T-helper 2 cell treated with Interferon-gamma antibody and Interleukin-4, amounts not matched to agents 5 μg/mL and 100 μg/mL, for 36 hours (primary cell): ENCODE data around the gene EEFSEC.

Source experiments
- DNase-seq: peaks from one replicate; pipeline ENCODE4 v3.0.0; 2021; ENCODE audit warnings: low spot score
- H3K27ac Mint-ChIP-seq: one replicate; pipeline ENCODE4 v1.8.0; 2021; ENCODE audit warnings: mild to moderate bottlenecking, mixed read lengths
- H3K27me3 Mint-ChIP-seq: one replicate; pipeline ENCODE4 v1.8.0; 2021; ENCODE audit warnings: low read depth, mixed read lengths
- H3K36me3 Mint-ChIP-seq: one replicate; pipeline ENCODE4 v1.8.0; 2021; ENCODE audit warnings: low read depth, mixed read lengths
- H3K4me1 Mint-ChIP-seq: one replicate; pipeline ENCODE4 v1.8.0; 2021; ENCODE audit warnings: low read depth, mixed read lengths
- H3K4me3 Mint-ChIP-seq: one replicate; pipeline ENCODE4 v1.8.0; 2022; ENCODE audit warnings: mild to moderate bottlenecking, moderate library complexity, mixed read lengths
- H3K9me3 Mint-ChIP-seq: one replicate; pipeline ENCODE4 v1.8.0; 2021; ENCODE audit warnings: mixed read lengths

EEFSEC gene

GRCh38 chr3:128335621-128336296 is 182.5 kb downstream of the EEFSEC start:
- DNase-seq: no peak
- no peak overlapping the region for H3K27ac Mint-ChIP-seq
- no peaks in the 10 kb centered on the region for H3K27me3 Mint-ChIP-seq
- no peak overlapping the region for H3K4me3 Mint-ChIP-seq
- no peaks in the 10 kb centered on the region for H3K36me3 Mint-ChIP-seq
- H3K4me1 Mint-ChIP-seq: peaks cover 3% of the 10 kb centered on the region
- H3K9me3 Mint-ChIP-seq: no peaks in the 10 kb centered on the region

GRCh38 chr3:128336337-128337156 is 183.3 kb downstream of the EEFSEC start:
- DNase-seq: no peak
- peaks cover under 1% of the 10 kb centered on the region for H3K4me1 Mint-ChIP-seq
- no peak overlapping the region for H3K27ac Mint-ChIP-seq
- no peak overlapping the region for H3K4me3 Mint-ChIP-seq
- H3K27me3 Mint-ChIP-seq: no peaks in the 10 kb centered on the region
- no peaks in the 10 kb centered on the region for H3K9me3 Mint-ChIP-seq
- H3K36me3 Mint-ChIP-seq: no peaks in the 10 kb centered on the region

GRCh38 chr3:128337305-128337704 is 184.0 kb downstream of the EEFSEC start:
- Mint-ChIP-seq H3K27me3 (no peaks in the 10 kb centered on the region), H3K4me3 (no peak overlapping the region), H3K27ac (no peak overlapping the region), H3K9me3 (no peaks in the 10 kb centered on the region), H3K4me1 (no peaks in the 10 kb centered on the region), H3K36me3 (no peaks in the 10 kb centered on the region)
- no peak for DNase-seq

GRCh38 chr3:128338536-128339330 is 185.5 kb downstream of the EEFSEC start:
- H3K27ac Mint-ChIP-seq: no peak overlapping the region
- no peaks in the 10 kb centered on the region for H3K9me3 Mint-ChIP-seq
- H3K36me3 Mint-ChIP-seq: no peaks in the 10 kb centered on the region
- H3K4me3 Mint-ChIP-seq: no peak overlapping the region
- no peaks in the 10 kb centered on the region for H3K27me3 Mint-ChIP-seq
- no peaks in the 10 kb centered on the region for H3K4me1 Mint-ChIP-seq
- DNase-seq: no peak

DNA sequence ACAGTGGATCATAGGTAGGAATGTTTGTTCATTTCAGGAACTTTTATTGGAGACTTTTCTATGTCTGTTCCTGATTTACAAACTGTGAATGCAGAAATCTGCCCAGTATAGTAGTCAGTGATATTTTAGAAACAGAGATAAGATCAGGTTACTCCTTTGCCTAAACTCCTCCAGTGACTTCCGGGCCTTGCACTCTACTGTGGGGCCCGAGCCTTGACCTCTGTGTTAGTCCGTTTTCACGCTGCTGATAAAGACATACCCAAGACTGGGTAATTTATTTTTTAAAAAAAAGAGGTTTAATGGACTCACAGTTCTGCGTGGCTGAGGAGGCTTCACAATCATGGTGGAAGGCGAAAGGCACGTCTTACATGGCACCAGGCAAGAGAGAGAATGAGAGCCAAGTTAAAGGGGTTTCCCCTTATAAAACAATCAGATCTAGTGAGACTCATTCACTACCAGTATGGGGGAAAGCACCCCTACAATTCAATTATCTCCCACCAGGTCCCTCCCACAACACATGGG is 186.3 kb downstream of the EEFSEC start:
- Mint-ChIP-seq H3K27ac (no peak overlapping the region), H3K27me3 (no peaks in the 10 kb centered on the region), H3K36me3 (no peaks in the 10 kb centered on the region), H3K4me1 (no peaks in the 10 kb centered on the region), H3K9me3 (no peaks in the 10 kb centered on the region), H3K4me3 (no peak overlapping the region)
- no peak for DNase-seq

DNA sequence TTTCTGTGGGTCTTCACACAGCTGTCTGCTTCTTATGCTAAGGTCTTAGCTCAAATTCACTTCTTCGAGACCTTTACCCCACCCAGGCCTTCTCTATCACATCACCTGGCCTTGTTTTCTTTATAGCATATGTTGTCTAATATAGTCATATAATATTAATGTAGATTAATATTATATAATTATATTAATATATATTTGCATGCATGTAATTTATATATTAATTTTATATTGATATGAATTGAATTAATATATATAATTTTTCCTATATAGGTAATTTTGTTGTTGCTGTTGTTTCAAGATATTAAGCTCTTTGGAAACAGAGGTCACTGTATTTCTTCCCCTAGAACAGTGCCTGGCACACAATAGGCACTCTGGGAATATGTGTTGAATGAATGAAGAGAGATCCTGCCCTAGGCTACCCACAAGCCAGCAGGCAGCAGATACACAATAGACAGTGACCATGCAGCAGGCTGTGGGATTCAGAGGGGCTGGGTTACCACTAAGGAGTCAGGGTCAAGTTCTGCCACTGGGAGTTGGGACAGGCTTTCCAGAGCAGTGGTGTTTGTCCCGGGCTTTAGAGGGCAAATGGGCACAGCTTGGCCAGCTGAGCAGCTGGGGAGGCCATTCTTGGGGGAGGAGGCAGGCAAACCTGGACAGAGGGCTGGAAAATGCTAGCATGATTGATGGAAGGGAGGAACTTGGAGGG is 187.1 kb downstream of the EEFSEC start:
- no peaks in the 10 kb centered on the region for H3K27me3 Mint-ChIP-seq
- no peaks in the 10 kb centered on the region for H3K4me1 Mint-ChIP-seq
- no peak for DNase-seq
- no peaks in the 10 kb centered on the region for H3K36me3 Mint-ChIP-seq
- H3K4me3 Mint-ChIP-seq: no peak overlapping the region
- H3K27ac Mint-ChIP-seq: no peak overlapping the region
- no peaks in the 10 kb centered on the region for H3K9me3 Mint-ChIP-seq

- Mint-ChIP-seq H3K4me1 (no peaks in the 10 kb centered on the region), H3K36me3 (no peaks in the 10 kb centered on the region), H3K4me3 (no peak overlapping the region), H3K27ac (no peak overlapping the region), H3K27me3 (no peaks in the 10 kb centered on the region), H3K9me3 (no peaks in the 10 kb centered on the region)
- DNase-seq: no peak
Observed at GRCh38 chr3:128340904-128341555, 187.7 kb downstream of the EEFSEC start.

DNA sequence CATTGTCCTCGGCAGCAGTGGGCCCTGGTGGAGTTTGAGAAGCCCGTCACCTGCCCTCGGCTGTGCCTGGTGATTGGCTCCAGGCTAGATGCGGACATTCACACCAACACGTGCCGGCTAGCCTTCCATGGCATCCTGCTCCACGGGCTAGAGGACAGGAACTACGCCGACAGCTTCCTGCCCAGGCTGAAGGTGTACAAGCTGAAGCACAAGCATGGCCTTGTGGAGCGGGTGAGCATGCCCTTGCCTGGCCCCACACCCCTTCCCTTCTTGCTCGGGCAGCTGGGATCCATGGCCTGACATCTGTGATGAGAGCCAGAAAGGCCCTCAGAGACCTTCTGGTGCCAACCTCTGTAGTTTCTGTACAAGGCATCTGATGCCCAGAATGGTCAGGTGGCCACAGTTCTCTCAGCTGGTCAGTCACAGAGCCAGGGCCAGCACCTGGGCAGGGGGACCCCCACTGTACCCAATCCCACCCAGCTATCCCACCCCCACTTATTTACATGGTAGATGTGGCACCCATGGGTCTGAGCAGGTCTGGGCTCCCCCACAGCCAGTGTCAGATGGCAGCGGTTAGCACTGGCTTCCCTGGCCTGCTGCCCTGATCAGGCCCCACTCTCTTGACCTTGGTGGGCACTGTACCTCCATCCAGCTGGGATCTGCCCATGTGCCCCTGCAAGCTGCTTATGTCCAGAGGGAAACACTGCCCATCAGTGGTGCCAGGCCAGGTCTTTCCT is 188.5 kb downstream of the EEFSEC start:
- no peak for DNase-seq
- Mint-ChIP-seq H3K36me3 (no peaks in the 10 kb centered on the region), H3K4me1 (no peaks in the 10 kb centered on the region), H3K9me3 (no peaks in the 10 kb centered on the region), H3K27me3 (no peaks in the 10 kb centered on the region), H3K4me3 (no peak overlapping the region), H3K27ac (no peak overlapping the region)

GRCh38 chr3:128342701-128343180 is 189.5 kb downstream of the EEFSEC start:
- DNase-seq: no peak
- Mint-ChIP-seq H3K27me3 (no peaks in the 10 kb centered on the region), H3K4me1 (no peaks in the 10 kb centered on the region), H3K36me3 (no peaks in the 10 kb centered on the region), H3K4me3 (no peak overlapping the region), H3K27ac (no peak overlapping the region), H3K9me3 (no peaks in the 10 kb centered on the region)

DNA sequence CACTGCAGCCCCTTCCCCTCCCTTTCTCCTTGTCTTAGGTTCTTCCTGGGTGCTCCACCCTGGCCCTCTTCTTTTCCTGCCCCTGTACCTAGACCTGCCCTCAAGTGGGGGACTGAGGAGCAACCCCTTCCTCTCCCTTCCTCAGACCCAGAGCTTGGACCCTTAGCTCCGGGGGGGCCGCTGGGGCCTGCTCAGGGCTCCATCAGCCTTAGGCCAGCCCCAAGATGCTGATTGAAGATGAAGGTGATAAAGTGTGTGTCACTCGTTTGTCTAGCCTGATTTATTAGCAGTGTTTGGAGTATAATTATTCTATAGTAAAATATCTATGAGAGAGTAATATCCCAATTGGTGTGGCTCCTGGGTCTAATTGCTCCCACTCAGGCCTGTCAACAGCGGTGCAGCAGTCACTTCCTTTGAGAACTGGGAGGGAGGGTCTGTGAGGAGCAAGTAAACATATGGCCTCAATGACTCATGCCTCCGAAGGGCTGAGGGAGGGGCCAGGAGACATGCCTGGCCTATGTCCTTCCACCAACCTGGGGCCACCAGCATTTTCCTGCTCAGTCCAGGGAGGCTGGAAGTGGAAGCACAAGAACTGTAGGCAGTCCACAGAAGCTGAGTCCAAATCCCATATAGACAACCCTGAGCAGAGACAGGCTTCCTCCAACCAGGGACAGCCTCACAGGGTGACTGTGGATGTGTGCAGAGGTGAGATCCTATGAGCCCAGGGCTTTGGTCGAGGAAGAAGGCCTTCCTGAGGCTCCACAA is 190.2 kb downstream of the EEFSEC start:
- H3K4me3 Mint-ChIP-seq: no peak overlapping the region
- no peaks in the 10 kb centered on the region for H3K4me1 Mint-ChIP-seq
- H3K27ac Mint-ChIP-seq: no peak overlapping the region
- no peaks in the 10 kb centered on the region for H3K27me3 Mint-ChIP-seq
- H3K36me3 Mint-ChIP-seq: no peaks in the 10 kb centered on the region
- no peak for DNase-seq
- no peaks in the 10 kb centered on the region for H3K9me3 Mint-ChIP-seq

GRCh38 chr3:128344052-128344735 is 190.9 kb downstream of the EEFSEC start:
- H3K27me3 Mint-ChIP-seq: no peaks in the 10 kb centered on the region
- no peaks in the 10 kb centered on the region for H3K36me3 Mint-ChIP-seq
- no peaks in the 10 kb centered on the region for H3K9me3 Mint-ChIP-seq
- DNase-seq: no peak
- H3K27ac Mint-ChIP-seq: no peak overlapping the region
- H3K4me1 Mint-ChIP-seq: peaks cover 1% of the 10 kb centered on the region
- H3K4me3 Mint-ChIP-seq: no peak overlapping the region

DNA sequence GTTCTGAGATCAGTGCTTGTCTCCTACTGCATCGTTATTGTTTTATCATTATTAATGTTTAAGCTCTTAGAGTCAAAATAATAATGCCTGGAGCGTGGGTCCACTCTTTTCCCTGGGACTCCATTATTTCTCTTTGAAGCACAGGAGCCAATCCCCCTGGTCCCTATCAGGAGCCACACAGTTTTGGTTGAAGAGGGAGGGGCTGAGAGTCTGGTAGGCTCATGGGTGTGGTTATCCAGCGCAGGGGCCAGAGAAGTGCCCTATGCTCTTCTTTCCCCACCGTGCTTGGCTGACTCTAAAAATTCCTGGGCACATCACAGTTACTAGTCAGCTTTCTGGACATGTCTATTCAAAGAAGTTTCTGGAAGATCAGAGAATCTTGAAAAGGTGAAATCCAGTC is 191.9 kb downstream of the EEFSEC start:
- Mint-ChIP-seq H3K4me1 (peaks cover 1% of the 10 kb centered on the region), H3K4me3 (no peak overlapping the region), H3K27ac (no peak overlapping the region), H3K36me3 (no peaks in the 10 kb centered on the region), H3K9me3 (no peaks in the 10 kb centered on the region), H3K27me3 (no peaks in the 10 kb centered on the region)
- no peak for DNase-seq
